Thoracic aorta (tissue), 2 donors: ENCODE measurements around the gene WASF3. TPM values are rescaled to one million over a fixed set of nuclear protein-coding genes. Genes with fewer than 3 reads are reported as not detected.

ENCODE experiments used
- ATAC-seq: fragments of 150-250 bp; one replicate; pipeline ENCODE4 v1.8.0; 2017; ENCODE audit warnings: low read depth; ENCODE audit not compliant: insufficient number of reproducible peaks, low FRiP score
- DNase-seq: peaks from one replicate; pipeline ENCODE4 v3.0.0-alpha.2; 2020; ENCODE audit warnings: low spot score
- H3K27ac ChIP-seq, 2 donors: fragments of 200-600 bp; sonication (generic); 1 replicate in 1 of 2; 2 replicates in 1 of 2; pipeline ENCODE4 v1.5.1; 2016; ENCODE audit warnings: mild to moderate bottlenecking in 2 of 2, moderate library complexity in 2 of 2
- H3K27me3 ChIP-seq: fragments of 200-600 bp; sonication (generic); replicated peaks from 2 replicates; pipeline ENCODE4 v1.6.0; 2016; ENCODE audit warnings: mild to moderate bottlenecking; ENCODE audit not compliant: insufficient read depth
- H3K36me3 ChIP-seq: fragments of 200-600 bp; sonication (generic); one replicate; pipeline ENCODE4 v1.5.1; 2016
- H3K4me1 ChIP-seq, 2 donors: fragments of 200-600 bp; sonication (generic); 1 replicate in 1 of 2; 2 replicates in 1 of 2; pipeline versions ENCODE4 v1.5.1 to v1.6.0; 2016; ENCODE audit warnings: low read depth in 2 of 2, mild to moderate bottlenecking in 1 of 2; ENCODE audit not compliant: control insufficient read depth in 1 of 2
- H3K4me3 ChIP-seq: fragments of 200-600 bp; sonication (generic); 2 replicates; pipeline ENCODE4 v1.5.1; 2016; ENCODE audit warnings: mild to moderate bottlenecking
- H3K9me3 ChIP-seq: fragments of 200-600 bp; sonication (generic); 2 replicates; pipeline ENCODE4 v1.5.1; 2016
- total RNA-seq, 2 donors: library from RNA; depleted of rRNA; stranded (reverse); fragments of >200 nt; gene quantifications; one replicate each; pipeline versions ENCODE4 v1.1.0 to v1.2.3, GENCODE V29; 2016
- TF ChIP-seq, protein P1 (sequence below): fragments of 200-600 bp; sonication (generic); IDR thresholded peaks from one replicate; pipeline ENCODE4 v1.5.1; 2019; ENCODE audit warnings: antibody characterized with exemption

The WASF3 gene
- total RNA-seq, 2 donors from 2014 or later, result 16.4 to 20.0 TPM

- TF ChIP-seq, protein P1, sequence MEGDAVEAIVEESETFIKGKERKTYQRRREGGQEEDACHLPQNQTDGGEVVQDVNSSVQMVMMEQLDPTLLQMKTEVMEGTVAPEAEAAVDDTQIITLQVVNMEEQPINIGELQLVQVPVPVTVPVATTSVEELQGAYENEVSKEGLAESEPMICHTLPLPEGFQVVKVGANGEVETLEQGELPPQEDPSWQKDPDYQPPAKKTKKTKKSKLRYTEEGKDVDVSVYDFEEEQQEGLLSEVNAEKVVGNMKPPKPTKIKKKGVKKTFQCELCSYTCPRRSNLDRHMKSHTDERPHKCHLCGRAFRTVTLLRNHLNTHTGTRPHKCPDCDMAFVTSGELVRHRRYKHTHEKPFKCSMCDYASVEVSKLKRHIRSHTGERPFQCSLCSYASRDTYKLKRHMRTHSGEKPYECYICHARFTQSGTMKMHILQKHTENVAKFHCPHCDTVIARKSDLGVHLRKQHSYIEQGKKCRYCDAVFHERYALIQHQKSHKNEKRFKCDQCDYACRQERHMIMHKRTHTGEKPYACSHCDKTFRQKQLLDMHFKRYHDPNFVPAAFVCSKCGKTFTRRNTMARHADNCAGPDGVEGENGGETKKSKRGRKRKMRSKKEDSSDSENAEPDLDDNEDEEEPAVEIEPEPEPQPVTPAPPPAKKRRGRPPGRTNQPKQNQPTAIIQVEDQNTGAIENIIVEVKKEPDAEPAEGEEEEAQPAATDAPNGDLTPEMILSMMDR, result no peak
- Histone ChIP-seq H3K9me3 (no peaks in the 10 kb centered on the region), H3K4me3 (peak overlapping the region; percentile 10), H3K36me3 (no peaks in the 10 kb centered on the region), H3K27me3 (no peaks in the 10 kb centered on the region), H3K27ac (peak overlapping the region; percentile 24 to 77), H3K4me1 (peaks cover 20 to 39% of the 10 kb centered on the region in 2 donors)
- peak; percentile 55 for ATAC-seq
- DNase-seq, result no peak
Measured at GRCh38 chr13:26561651-26562511, 4.4 kb downstream of the WASF3 start.

DNA sequence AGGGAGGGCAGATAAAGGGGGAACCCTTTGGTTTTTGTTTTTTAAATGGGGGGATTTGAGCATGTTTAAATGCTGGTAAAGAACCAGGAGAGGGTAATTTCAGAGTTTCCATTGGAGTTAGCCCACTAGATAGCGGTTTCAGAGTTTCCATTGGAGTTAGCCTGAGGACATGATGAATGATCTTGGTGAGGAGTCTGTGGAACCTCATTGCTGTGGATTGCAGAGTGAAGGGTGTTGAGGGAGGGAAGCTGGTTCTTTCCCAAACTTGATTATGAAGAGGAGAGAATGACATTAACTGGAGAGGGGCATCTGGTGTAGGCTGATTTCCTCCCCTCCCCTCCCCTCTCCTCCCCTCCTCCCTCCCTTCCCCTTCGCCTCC is 5.0 kb downstream of the WASF3 start:
- Histone ChIP-seq H3K4me1 (peaks cover 20 to 36% of the 10 kb centered on the region in 2 donors), H3K9me3 (no peaks in the 10 kb centered on the region), H3K36me3 (no peaks in the 10 kb centered on the region), H3K27ac (peak overlapping the region; percentile 24 to 77), H3K27me3 (no peaks in the 10 kb centered on the region), H3K4me3 (peak overlapping the region; percentile 10)
- TF ChIP-seq, protein P1, result no peak
- ATAC-seq (no peak), DNase-seq (no peak)

DNA sequence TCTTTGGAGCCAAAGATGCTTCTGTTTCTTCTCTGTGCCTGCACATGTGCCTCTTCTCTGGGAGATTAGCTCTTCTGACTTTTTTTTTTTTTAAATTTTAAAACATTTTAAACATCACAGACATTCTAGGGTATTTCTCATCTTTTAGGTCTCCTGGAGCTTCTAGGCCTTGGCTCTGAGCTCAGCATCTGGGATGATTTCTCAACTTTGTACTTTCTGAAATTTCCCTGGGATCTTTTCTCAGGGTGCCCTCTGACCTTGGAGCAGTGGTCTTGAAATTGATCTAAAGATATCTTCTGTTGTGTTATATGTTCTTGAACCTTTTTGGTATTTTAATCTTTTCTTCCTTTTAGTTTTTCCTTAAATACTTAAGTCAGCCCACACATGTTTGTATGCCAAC is 6.2 kb downstream of the WASF3 start:
- no peak for DNase-seq
- Histone ChIP-seq H3K4me3 (no peak overlapping the region), H3K27ac (no peak overlapping the region), H3K27me3 (no peaks in the 10 kb centered on the region), H3K4me1 (peaks cover 16 to 30% of the 10 kb centered on the region in 2 donors), H3K36me3 (no peaks in the 10 kb centered on the region), H3K9me3 (no peaks in the 10 kb centered on the region)
- TF ChIP-seq, protein P1, result no peak
- no peak for ATAC-seq

DNA sequence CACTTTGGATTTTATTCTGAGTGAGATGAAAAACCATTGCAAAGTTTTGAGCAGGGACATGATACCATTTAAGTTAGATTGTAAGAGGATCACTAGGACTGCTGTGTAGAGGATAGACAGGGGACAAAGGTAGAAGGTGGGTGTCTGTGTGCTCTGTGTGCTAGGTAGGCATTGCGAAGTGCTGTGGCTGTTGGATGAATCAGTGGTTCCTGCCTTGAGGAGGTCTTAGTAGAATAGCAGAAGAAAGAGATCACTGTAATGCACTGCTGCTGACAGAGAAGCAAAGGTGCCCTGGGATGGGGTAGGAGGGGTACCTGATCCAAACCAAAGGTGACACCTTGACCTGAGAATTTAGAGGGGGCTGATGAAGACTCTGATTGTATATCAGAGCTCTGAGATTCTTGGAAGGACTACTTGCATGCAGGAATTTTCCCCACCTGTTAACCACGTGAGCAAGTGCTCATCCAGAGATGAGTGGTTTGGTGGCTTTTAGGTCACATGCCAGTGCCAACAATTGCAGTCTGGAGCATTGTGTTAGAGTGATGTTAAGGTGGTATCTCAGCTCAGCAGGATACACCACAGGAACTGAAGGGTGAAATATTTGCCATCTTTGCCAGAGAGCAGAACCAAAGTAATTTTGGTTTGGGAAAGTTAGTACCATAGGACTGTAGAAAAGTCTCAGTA is 10.8 kb downstream of the WASF3 start:
- DNase-seq (no peak), ATAC-seq (no peak)
- H3K27ac ChIP-seq, result no peak overlapping the region
- H3K9me3 ChIP-seq, result no peaks in the 10 kb centered on the region
- H3K4me3 ChIP-seq, result no peak overlapping the region
- no peaks in the 10 kb centered on the region for H3K36me3 ChIP-seq
- H3K27me3 ChIP-seq, result no peaks in the 10 kb centered on the region
- H3K4me1 ChIP-seq, result peaks cover 0 to 2% of the 10 kb centered on the region in 2 donors
- TF ChIP-seq, protein P1, result no peak

- Histone ChIP-seq H3K4me3 (no peak overlapping the region), H3K9me3 (no peaks in the 10 kb centered on the region), H3K27me3 (no peaks in the 10 kb centered on the region), H3K4me1 (no peaks in the 10 kb centered on the region), H3K36me3 (no peaks in the 10 kb centered on the region), H3K27ac (no peak overlapping the region)
- ATAC-seq (no peak), DNase-seq (no peak)
- TF ChIP-seq, protein P1, result no peak
Measured at GRCh38 chr13:26571518-26571917, 14.0 kb downstream of the WASF3 start.
